Measurements from ENCODE around the gene C8G.

DNA sequence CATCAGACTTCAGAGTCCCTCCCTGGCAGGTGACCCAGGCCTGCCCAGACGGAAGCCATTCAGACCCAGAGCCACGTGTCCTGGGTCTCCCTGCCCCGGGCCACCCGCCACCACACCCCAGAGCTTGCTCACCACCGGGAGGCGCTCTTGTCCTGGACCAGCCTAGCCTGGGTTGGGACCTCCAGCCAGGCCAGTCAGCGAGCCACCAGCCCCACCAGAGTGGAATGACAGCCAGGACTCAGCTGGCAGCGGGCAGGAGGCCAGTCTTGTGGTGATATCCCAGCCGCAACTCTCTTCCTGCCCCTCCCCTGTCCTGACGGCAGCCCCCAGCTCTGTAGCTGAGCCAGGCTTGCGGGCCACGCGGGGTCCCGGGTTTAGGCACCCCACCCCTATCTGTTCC is 30.6 kb downstream of the C8G start:
- TF ChIP-seq POLR2A (IDR thresholded peaks at IDR 0.05; ENCODE audit: low read length) (no peak), GATA1 (IDR thresholded peaks at IDR 0.05; ENCODE audit: low read depth, low read length) (no peak)

All from erythroblast (primary cell).